Activated CD4-positive, alpha-beta T cell treated with anti-CD3 and anti-CD28 coated beads, Interleukin-2, amount 50 U/mL, for 4 hours (primary cell): Measurements from ENCODE around the gene LRRC37B.
"Not testable (repeated sequence)": the region's sequence is repeated elsewhere in the genome, so short reads cannot be mapped to it uniquely, and the experiment has no call there.

Source experiments
- DNase-seq, 2 experiments: peaks; one replicate each; pipeline ENCODE4 v3.0.0-alpha.2; 2020

The LRRC37B gene

GRCh38 chr17:32006957-32007462 lies at the start of gene LRRC37B:
Gene LRRC37B (plus strand): TSS chr17:32007383. CDS start chr17:32021393, 14,010 bp downstream.
- peak; percentile 85 to 87 for DNase-seq

GRCh38 chr17:31964131-31964530 lies 43.1 kb upstream of the LRRC37B start:
- not testable (repeated sequence) for DNase-seq

- no peak for DNase-seq
Observed at GRCh38 chr17:31967648-31968047, 39.5 kb upstream of the LRRC37B start.

GRCh38 chr17:31970416-31970815 lies 36.8 kb upstream of the LRRC37B start:
- not testable (repeated sequence) for DNase-seq

GRCh38 chr17:31974269-31975071 lies 32.7 kb upstream of the LRRC37B start:
- not testable (repeated sequence) for DNase-seq

GRCh38 chr17:31975391-31975790 lies 31.8 kb upstream of the LRRC37B start:
- DNase-seq, result not testable (repeated sequence)

GRCh38 chr17:31991821-31992220 lies 15.4 kb upstream of the LRRC37B start:
- DNase-seq, result not testable (repeated sequence)

GRCh38 chr17:31997005-31997404 lies 10.2 kb upstream of the LRRC37B start:
- no peak for DNase-seq

GRCh38 chr17:32007463-32008298 lies 498 bp downstream of the LRRC37B start:
- DNase-seq, result peak; percentile 15 to 28

- no peak for DNase-seq
Observed at GRCh38 chr17:32009262-32009542, 2.0 kb downstream of the LRRC37B start.

- no peak for DNase-seq
Observed at GRCh38 chr17:32010114-32010513, 2.9 kb downstream of the LRRC37B start.

- no peak for DNase-seq
Observed at GRCh38 chr17:32015245-32016013, 8.2 kb downstream of the LRRC37B start.

- no peak for DNase-seq
Observed at GRCh38 chr17:32016231-32016630, 9.0 kb downstream of the LRRC37B start.

- no peak for DNase-seq
Observed at GRCh38 chr17:32019228-32019627, 12.0 kb downstream of the LRRC37B start.

- DNase-seq, result no peak
Observed at GRCh38 chr17:32020943-32021614, 13.9 kb downstream of the LRRC37B start.

GRCh38 chr17:32021615-32021955 lies 14.4 kb downstream of the LRRC37B start:
- DNase-seq, result no peak

- DNase-seq, result not testable (repeated sequence)
Observed at GRCh38 chr17:32022554-32022953, 15.4 kb downstream of the LRRC37B start.

GRCh38 chr17:32027271-32027670 lies 20.1 kb downstream of the LRRC37B start:
- not testable (repeated sequence) for DNase-seq

- DNase-seq, result no peak
Observed at GRCh38 chr17:32033223-32033622, 26.0 kb downstream of the LRRC37B start.

- DNase-seq, result not testable (repeated sequence)
Observed at GRCh38 chr17:32033812-32034211, 26.6 kb downstream of the LRRC37B start.

- not testable (repeated sequence) for DNase-seq
Observed at GRCh38 chr17:32040246-32040645, 33.1 kb downstream of the LRRC37B start.

- not testable (repeated sequence) for DNase-seq
Observed at GRCh38 chr17:32041306-32041875, 34.2 kb downstream of the LRRC37B start.
